ENCODE measurements around the gene WRNIP1.
A peak's percentile ranks its signal among the peaks of the same experiment; 100 is the strongest.
"Not testable (repeated sequence)": the region's sequence is repeated elsewhere in the genome, so short reads cannot be mapped to it uniquely, and the experiment has no call there.

WRNIP1 gene

DNA sequence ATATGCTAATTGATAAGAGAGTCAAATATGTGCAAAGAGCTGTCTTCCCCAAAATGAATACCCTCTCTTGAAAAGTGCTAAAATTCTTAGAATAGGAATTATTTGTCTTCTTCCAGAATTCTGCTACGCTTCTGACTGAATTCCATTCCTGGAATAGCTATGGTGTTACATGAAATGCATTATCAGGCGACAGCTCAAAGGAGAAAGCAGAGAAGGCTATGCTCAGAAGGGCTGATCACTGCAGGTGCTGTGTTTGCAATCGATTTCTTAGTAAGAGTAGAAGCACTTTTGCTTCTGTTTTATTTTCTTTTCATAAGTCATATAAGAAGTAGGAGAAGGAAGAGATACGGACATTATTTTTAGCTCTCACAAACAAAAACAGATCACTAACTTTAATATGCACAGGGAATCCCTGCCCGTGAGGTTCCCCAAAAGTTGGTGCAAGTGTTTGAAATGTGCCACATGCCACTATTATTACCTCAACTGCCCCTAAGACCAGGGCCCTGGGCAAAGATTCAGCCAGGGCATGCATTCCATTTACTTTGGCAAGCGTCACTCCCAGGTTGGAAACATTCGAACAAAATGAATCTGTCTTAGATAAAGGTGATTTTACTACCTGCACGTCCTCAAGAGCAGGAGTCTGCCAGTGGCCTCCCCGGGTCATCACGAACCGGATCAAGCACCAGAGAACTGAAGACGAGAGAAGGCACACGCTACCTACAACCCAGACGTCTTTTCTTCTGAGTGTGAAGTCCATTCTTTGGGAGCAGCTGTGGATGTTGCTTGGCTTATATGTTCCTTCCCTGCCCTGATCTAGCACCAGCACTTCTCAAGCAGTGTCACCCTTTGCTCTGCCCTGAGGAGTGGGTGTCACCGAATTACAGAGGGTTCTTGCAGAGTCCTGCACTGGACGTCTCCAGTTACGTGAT is 21.6 kb upstream of the WRNIP1 start:
- no peak for DNase-seq

DNA sequence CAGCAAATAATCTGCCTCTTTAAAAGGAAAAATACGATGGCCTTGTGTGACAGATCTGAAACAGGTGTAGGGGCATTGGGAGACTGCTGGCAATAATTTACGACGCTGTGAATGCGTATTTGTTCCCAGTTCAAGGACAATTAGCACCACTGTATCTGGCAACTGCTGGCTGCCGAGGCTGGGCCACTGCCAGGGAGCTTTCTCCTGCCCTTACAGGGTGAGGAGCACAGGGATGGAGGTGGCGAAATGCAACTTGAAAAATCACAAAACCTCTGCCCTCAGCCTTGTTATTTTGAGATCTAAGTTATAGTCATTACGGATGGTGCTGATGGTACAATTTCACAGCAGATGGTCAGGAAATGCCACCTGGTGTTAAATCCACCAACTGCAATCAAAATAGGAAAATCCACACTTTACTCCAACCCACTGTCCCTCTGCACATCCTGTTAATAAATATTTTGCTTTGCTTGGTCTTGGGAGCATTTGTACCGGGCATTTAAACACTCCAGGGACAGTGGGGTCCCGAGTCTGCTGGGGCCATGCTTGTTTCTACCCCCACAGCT is 20.9 kb upstream of the WRNIP1 start:
- peak; percentile 38 for DNase-seq

DNA sequence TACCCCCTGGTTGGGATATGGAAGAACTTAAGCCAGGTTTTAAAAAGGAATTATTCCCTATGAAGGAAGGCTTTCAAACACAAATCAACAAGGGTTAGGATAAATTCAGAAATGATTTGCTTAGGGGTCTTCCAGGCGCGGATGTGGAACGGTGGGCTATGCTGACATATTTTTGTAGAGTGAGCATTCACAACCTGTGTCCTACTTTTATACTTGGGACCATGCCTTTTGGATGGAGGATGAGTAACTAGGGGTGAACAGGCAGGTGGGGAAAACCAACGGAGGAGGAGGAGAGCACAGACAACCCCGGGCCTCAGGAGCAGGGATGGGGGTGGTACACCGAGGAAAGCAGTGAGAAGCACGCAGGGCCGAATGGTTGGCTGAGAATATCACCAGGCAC is 20.4 kb upstream of the WRNIP1 start:
- no peak for DNase-seq

DNA sequence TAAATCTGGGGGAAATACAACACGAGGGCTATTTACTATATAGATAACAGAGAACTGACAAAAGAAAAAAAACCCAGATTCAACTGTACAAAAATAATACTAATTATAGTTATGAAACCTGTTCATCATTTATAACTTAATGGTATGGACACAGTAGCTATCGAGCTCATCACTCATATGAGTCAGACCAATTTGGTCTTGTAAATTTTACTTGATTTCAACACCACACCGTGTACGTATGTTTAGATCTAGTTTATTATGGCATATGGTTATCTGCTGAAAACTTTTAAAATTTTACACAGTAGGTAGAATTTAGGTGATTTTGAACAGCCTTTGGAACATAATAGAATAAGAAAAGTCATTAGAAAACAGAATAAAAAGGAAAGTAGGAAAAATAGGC is 19.9 kb upstream of the WRNIP1 start:
- DNase-seq: no peak

DNA sequence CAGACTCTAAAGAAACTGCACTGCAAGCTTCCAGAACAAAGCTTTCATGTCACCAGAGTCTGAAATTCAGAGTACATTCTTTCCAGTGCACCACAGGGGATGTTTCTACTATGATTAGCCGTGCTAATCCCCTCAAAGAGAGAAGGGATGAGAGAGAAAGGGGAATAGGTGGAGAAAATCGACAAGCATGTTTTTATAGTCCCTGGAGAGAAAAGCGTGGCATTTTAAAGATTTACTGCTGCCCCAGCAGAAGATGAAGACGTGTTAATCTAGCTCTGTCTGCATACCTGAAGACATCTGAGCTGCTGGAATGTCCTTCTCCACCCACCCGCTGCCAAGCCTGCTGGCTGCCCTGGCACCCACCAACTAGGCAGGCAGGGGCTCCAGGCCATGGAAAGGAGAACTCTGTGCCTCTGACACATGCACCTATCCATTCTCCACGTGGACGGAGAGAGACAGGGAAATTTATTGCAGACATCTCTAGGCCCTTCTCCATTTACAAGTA is 18.6 kb upstream of the WRNIP1 start:
- peak; percentile 22 for DNase-seq

DNA sequence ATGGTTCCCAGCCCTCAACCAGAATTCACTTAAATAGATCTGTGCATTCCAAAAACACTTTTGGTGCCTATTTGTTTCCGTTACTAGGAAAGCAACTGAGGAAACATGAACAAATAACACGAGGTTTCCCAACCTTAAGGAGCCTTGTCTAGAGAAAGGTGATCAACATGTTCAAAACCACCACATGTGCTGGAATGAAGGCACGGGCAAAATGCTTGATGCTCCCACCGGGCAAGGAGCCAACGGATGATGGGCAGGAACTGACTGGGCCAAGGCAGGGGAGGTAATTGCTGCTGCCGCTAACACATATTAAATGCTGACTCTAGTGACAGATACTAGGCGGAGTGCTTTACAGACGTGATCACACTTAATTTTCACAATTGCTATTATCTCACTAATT is 17.0 kb upstream of the WRNIP1 start:
- DNase-seq: peak; percentile 82

DNA sequence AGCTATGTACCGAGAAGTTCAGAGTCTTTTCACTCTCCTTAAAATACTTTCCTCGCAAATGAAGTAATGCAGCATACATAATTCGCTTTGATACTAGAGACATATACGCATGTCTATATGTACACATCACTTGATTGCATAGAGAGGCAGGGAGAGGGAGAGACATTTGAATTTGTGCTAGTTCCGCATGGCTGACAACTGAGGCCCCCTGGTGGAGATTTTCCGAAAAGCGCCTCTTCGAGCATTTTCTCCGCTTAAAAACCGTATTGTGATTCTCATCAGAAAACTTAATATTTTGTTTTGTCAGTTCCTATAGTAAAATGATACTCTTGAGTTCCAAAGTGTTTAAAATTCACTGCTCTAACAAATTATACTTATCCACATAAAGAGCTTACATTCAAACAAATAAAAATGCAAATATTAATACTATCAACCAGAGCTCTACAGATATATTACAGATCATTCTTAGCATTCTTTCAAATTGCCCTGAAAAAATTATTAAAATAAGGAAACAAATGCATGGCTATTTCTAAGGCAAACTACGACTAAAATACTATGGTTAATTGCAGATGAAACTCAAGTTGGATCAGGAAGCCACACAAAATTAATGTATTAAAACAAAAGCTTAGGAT is 15.1 kb upstream of the WRNIP1 start:
- peak; percentile 61 for DNase-seq

DNA sequence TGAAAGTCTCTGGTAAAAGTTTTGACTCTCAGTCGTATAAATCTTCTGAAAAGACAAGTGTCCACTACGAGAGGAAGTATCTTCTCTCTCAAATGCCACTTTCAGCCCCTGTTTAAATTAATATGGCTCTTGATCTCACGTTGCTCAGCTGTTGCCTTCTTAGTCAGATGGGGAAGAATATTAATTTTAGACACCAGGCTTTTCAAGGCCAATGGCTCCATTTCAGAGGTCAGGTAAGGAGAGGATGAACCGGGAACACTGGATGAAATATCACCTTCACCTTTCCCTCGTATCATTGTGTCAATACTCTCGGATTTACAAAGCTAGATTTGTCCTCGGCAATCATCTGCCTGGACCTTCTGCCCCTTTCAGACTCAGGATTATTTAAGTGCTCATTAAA is 14.4 kb upstream of the WRNIP1 start, which contains the start of gene MYLK4:
TSS of gene MYLK4 (minus strand) at position 91 of the 400 bp plus-strand sequence. CDS start 1,628 bp downstream, outside the sequence.
- no peak for DNase-seq

DNA sequence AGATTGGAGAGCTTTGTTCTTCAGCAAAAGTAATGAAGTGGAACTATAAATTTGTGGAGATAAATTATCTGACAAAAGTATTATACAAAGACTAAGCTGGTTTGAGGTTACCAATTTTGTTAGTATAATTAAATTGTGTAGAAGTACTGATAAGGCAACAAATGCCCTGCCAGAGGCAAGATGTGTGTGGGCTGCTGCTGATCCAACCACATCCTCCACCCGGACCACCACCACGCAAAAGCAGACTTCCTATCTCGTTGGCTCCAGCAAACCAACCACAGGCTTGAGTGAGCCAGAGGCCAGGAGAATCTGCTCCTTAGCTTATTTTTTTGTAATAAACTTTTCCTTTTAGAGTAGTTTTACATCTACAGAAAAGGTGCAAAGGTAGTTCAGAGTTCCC is 13.3 kb upstream of the WRNIP1 start:
- no peak for DNase-seq

DNA sequence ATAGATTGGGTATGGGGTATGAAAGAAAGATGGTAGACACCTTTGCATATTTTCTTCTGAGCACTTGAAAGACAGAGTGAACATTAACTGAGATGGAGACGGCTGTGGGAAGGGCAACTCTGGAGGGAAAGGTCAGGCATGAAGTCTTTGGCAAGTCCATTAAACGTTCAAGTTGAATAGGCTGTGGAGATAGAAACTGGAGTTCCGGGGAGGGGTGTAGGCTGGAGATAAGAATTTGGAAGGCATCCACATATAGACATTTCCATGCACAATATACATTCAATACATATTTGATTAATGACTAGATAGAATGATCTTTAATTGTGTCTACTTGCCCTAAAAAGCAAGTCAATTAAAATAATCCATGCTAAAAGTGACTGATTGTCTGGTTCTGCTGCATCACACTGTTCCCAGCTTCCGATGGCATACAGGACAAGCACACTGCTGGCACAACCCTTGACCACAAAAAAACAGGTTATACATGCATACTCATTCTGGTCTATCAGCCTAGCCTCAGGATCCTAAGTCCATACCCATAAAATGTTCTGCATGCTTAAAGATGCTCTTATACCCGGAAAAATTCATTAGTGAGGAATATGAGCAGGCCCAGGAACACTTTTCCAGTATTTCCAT is 12.6 kb upstream of the WRNIP1 start:
- DNase-seq: no peak

DNA sequence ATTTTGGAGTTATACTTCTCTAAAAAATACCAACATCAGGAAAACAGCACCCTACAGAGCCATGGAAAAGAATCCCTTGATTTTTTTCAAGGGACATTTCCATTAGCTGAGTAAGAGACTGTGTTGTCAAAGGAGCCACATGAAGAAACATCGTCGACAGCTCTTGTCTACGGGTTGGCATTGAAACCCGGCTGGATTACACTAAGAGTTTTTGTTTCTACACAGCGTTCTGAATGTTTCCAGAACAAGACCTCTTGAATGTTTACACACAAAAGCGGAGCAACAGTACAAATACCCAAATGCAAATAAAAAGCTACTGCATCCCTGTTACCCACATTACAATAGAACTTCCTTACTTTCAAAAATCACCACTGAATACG is 12.1 kb upstream of the WRNIP1 start:
- no peak for DNase-seq

DNA sequence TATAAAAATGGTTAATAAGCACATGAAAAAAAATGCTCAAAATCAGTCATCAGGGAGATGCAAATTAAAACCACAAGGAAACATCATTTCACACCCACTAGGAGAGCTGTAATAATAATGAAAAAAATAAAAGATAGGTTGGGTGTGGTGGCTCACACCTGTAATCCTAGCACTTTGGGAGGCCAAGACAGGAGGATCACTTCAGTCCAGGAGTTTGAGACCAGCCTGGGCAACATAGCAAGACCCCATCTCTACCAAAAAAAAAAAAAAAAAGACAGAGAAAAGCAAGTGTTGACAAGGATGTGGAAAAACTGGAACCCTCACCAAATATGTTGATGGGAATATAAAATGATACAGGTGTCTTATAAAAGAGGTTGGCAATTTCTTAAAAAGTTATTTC is 11.4 kb upstream of the WRNIP1 start:
- no peak for DNase-seq

DNA sequence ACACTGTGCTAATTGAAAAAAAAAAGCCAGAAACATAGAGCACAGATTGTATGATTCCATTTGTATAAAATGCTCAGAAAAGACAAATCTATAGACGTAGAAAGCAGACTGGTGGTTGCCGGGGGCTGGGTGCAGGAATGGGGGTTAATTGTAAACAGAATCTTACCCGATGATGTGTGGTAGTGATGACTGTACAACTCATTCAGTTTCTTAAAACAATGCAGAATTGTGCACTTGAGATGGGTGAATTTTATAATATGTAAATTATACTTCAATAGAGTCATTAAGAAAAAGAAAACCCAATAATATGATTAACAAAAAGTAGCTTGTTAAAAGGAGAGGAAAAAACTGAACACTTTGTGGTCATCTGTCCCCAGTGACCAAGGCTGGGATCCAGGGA is 10.8 kb upstream of the WRNIP1 start:
- no peak for DNase-seq

DNA sequence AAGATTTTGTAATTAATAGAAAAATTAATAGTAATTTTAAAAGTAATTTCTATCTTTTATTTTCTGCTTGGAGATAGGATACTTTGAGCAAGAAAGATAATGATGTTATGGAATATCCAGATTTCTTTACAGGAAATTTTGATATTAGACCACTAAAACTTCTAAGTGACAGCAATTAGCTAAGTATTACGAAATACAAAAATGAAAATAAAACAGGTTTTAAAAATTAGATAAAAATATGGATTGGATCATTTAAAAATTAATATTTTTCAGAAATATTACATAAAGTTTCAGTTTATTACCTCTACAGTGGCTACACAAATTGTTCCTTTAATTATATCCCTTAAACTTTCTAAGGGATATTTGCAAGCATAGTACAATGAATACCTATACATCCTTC is 10.3 kb upstream of the WRNIP1 start:
- no peak for DNase-seq

DNA sequence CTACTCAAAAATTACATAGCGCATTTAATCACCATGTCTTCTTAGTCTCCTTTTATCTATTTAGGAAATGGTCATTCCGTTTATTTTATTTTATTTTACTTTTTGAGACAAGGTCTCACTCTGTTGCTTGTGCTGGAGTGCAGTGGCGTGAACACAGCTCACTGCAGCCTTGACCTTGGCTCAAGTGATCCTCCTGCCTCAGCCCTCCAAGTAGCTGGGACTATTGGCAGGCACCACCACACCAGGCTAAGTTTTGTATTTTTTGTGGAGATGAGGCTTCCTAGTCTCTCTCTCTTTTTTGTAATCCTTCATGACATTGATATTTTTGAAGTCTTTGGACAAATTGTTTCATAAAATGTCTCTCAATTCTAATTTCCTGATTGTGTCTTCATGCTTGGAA is 9.7 kb upstream of the WRNIP1 start:
- no peak for DNase-seq

DNA sequence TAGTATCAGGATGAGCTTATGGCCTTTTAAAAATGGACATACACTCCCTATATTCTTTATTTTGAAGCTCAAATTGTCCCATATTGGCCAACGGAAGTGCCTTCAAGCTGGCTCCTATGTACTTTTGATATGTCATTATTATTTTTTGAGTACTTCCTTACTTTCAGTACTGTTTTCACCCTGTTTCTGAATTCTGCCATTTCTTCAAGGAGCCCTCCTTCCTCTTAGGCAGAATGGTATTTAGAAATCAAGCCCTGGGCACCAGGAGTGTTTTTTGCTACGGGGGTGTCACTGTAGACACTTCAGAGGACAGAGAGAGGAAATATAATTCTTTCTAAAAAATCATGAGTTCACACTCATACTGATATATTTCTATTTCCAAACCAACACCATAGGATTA is 9.0 kb upstream of the WRNIP1 start:
- DNase-seq: no peak

DNA sequence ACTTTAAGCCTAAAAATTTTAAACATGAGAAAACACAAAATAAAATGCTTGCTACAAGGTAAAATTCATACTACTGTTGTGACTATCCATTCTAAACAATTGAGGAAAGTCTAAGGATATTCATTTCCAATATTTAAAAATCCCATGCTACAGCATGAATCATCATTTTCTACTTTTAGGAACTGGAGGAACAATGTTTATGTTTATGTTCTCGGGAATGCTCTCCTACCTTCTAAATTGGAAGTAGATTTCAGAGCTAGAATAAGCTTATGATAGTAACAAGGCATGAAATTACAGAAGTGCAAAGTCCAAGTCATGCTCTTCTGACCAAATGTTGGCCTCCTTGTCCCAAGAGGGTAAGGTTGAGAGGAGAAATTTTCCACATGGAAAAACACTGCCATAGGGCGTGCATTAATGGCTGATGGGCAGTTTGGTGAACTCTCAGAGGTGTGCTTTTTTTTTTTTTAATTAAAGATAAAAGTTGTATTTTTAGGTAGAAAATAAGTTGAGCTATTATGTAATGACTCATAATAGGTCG is 8.4 kb upstream of the WRNIP1 start:
- no peak for DNase-seq

DNA sequence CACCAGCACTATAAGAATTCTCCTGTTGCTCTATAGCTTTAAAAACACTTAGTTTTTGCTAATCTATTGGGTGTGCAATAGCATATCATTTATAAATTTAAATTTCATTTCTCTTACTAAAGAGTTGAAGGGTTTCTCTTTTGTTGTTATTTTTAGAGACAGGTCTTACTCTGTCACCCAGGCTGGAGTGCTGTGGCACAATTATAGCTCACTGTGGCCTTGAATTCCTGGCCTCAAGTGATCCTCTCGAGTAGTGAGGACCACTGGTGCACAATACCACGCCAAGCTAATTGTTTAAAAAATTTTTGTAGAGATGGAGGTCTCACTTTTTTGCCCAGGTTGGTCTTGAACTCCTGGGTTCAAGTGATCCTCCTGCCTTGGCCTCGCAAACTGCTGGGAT is 6.2 kb upstream of the WRNIP1 start:
- DNase-seq: no peak

DNA sequence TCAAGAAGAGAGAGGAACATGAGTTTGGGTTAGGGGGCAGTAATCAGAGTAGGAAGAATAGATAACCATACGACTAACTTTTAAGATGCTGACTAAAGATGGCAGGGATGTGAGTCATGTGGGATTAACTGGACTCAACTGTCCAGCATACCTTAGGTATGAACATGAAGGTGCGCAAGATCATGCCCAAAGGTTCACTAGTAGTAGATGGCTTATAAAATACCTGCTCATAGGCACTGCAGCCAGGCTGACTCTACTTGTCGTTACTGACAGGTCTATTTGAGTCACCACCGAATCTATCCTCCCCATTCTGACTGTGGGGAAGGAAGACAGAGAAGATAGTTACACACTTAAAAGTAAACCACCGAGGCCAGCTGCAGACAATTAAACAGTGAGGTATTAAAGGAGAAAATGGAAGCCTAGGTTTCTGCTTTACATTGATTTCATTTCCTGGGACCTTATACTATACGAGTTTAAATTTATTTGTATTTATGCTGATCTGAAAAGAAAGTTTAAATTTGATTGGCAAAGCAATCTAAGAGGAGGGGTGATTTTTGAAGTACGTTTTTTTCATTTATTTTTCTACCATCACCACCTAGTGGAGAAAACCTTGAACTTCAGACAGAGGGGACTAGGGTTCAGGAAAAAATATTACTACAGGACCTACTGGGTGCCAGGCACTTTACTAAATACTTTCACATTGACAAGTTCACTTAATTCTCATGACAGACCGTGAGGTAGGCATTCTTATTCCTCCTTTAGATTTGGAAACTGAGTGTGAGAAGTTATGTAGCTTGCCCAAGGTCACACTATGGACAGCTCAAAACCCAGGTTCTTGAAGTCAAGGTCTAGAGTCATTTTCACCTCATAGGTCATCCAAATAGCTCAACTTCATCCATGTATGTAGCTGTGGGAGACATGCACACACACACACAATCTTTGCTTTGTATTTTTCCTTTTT is 4.0 kb upstream of the WRNIP1 start:
- DNase-seq: no peak

DNA sequence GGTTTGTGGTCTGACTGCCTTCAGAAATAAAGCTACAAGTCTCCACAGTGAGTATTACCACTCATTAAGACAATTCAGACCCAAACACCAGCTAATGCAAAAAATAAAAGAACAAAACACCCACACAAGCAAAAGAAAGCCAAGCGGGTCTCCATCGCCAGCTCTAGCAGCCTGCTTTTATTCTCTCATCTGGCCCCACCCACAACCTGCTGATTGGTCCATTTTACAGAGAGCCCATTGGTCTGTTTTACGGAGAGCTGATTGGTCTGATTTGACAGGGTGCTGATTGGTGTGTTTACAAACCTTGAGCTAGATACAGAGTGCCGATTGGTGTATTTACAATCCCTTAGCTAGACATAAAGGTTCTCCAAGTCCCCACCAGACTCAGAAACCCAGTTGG is 2.3 kb upstream of the WRNIP1 start:
- not testable (repeated sequence) for DNase-seq

DNA sequence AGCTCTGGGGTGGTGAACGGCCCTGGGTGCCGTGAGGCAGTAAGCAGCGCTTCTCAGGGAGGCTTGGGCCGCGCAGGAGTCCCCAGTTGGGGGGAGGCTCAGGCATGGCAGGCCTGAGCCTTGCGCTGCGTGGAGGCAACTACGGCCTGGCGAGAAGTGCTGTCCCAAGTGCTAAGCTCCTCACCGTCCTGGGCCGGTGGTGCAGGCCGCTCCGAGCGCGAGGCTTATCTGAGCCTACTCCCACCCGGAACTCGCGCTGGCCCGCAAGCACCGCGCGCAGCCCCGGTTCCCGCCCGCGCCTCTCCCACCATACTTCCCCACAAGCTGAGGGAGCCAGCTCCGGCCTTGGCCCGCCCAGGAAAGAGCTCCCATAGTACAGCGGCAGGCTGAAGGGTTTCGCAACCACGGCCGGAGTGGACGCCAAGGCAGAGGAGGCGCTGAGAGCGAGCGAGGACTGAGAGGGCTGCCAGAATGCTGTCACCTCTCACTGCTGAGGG is 1.8 kb upstream of the WRNIP1 start:
- DNase-seq: no peak

Measured in NCI-H2227 treated with DMSO at 0.1 percent for 48 hours (cell line).